Upper lobe of right lung (tissue), 1 donor: Measurements from ENCODE around the gene SATB1. TPM values are rescaled to one million over a fixed set of nuclear protein-coding genes. Genes with fewer than 3 reads are reported as not detected.
"Not testable (repeated sequence)": the region's sequence is repeated elsewhere in the genome, so short reads cannot be mapped to it uniquely, and the experiment has no call there.

ENCODE experiments used
- ATAC-seq: fragments of 200-7000 bp; cut with Tn5 transposase; one replicate; pipeline ENCODE4 v1.9.1; 2020; ENCODE audit warnings: mild to moderate bottlenecking, moderate library complexity
- DNase-seq: peaks from one replicate; pipeline ENCODE4 v3.0.0-alpha.2; 2020
- H3K27ac ChIP-seq: fragments of 200-600 bp; one replicate; pipeline ENCODE4 v1.8.0; 2022
- H3K27me3 ChIP-seq: fragments of 200-600 bp; one replicate; pipeline ENCODE4 v1.8.0; 2022; ENCODE audit warnings: mild to moderate bottlenecking
- H3K36me3 ChIP-seq: fragments of 200-600 bp; one replicate; pipeline ENCODE4 v1.8.0; 2022
- H3K4me1 ChIP-seq: fragments of 200-600 bp; one replicate; pipeline ENCODE4 v1.8.0; 2022
- H3K4me3 ChIP-seq: fragments of 200-600 bp; one replicate; pipeline ENCODE4 v1.8.0; 2022; ENCODE audit warnings: mild to moderate bottlenecking
- H3K9me3 ChIP-seq: fragments of 200-600 bp; one replicate; pipeline ENCODE4 v1.8.0; 2022
- intact Hi-C: fragments of 100-400 bp; cut with DNase I; formaldehyde crosslinking; loops from one replicate; pipeline ENCODE4 v1.11.0; 2022
- long read RNA-seq: library from polyadenylated mRNA; unstranded; transcript quantifications from one replicate; pipeline ENCODE4 v2.0.0, GENCODE V29; 2021
- total RNA-seq: library from RNA; stranded (reverse); fragmentation: NEBNext Ultra II Directional; extraction: Animal tissue kit (Norgen Biotek cat#: 25700); gene quantifications from one replicate; pipeline ENCODE4 v1.2.1, GENCODE V29; 2021
- TF ChIP-seq, protein P1 (sequence below): fragments of 200-600 bp; IDR thresholded peaks from one replicate; pipeline ENCODE4 v1.8.0; 2022; ENCODE audit warnings: antibody characterized with exemption
- donor health status: DM: no; HTN: yes; CAD: no; lungs with severe emphysema.

SATB1 gene
- total RNA-seq, result 28.4 TPM
- long read RNA-seq, full-length matches to known transcripts, result 27 of 34 reads
- long read RNA-seq, partial matches to known transcripts, result 0 of 34 reads
- long read RNA-seq, other reads (novel, unspliced or antisense), result 7 of 34 reads

- peak within 1 kb of the TSS; percentile 81 for H3K27ac ChIP-seq
- ATAC-seq (peak; percentile 90), DNase-seq (peak; percentile 95)
- no peaks in the 10 kb centered on the region for H3K27me3 ChIP-seq
- intact Hi-C loops, result no loop called here
- H3K4me3 ChIP-seq, result peak within 1 kb of the TSS; percentile 79
- peaks cover 18% of the 10 kb centered on the region for H3K4me1 ChIP-seq
- no peaks in the 10 kb centered on the region for H3K36me3 ChIP-seq
- no peaks in the 10 kb centered on the region for H3K9me3 ChIP-seq
- TF ChIP-seq, protein P1, sequence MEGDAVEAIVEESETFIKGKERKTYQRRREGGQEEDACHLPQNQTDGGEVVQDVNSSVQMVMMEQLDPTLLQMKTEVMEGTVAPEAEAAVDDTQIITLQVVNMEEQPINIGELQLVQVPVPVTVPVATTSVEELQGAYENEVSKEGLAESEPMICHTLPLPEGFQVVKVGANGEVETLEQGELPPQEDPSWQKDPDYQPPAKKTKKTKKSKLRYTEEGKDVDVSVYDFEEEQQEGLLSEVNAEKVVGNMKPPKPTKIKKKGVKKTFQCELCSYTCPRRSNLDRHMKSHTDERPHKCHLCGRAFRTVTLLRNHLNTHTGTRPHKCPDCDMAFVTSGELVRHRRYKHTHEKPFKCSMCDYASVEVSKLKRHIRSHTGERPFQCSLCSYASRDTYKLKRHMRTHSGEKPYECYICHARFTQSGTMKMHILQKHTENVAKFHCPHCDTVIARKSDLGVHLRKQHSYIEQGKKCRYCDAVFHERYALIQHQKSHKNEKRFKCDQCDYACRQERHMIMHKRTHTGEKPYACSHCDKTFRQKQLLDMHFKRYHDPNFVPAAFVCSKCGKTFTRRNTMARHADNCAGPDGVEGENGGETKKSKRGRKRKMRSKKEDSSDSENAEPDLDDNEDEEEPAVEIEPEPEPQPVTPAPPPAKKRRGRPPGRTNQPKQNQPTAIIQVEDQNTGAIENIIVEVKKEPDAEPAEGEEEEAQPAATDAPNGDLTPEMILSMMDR, result no peak
Observed at GRCh38 chr3:18424729-18425640, at the start of gene SATB1. Gene SATB1, minus strand, starts transcription at chr3:18425339. Its CDS starts 4,372 bp downstream, at chr3:18420967.

DNA sequence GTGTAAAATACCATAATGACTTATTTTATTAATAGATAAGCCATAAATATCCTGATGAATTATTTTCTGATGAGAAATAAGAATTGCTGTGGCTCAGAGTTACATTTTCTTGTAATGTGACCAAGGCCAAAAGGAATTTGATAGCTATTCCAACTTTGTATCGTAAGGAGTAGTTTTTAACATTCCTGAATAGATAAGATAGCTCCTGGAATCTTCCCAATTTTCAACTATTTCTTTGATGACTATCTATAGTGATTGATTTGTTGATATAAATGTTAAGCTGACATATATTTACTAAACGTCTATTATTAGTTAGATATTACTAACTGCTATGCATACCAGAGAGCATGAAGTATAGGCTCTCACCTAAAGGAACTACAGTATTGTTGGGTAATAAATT lies 49.1 kb upstream of the SATB1 start:
- no peaks in the 10 kb centered on the region for H3K4me1 ChIP-seq
- no peaks in the 10 kb centered on the region for H3K36me3 ChIP-seq
- no peak overlapping the region for H3K27ac ChIP-seq
- DNase-seq (no peak), ATAC-seq (no peak)
- intact Hi-C loops, result no loop called here
- no peaks in the 10 kb centered on the region for H3K27me3 ChIP-seq
- H3K9me3 ChIP-seq, result no peaks in the 10 kb centered on the region
- TF ChIP-seq, protein P1, result no peak
- H3K4me3 ChIP-seq, result no peak overlapping the region

- H3K36me3 ChIP-seq, result no peaks in the 10 kb centered on the region
- H3K4me3 ChIP-seq, result no peak overlapping the region
- no peaks in the 10 kb centered on the region for H3K4me1 ChIP-seq
- ATAC-seq, result no peak
- no peaks in the 10 kb centered on the region for H3K27me3 ChIP-seq
- intact Hi-C loops, result no loop called here
- no peak overlapping the region for H3K27ac ChIP-seq
- TF ChIP-seq, protein P1, result no peak
- H3K9me3 ChIP-seq, result no peaks in the 10 kb centered on the region
- DNase-seq, result no peak
Observed at GRCh38 chr3:18469775-18470174, 44.6 kb upstream of the SATB1 start.

- TF ChIP-seq, protein P1, result no peak
- intact Hi-C loops, result no loop called here
- no peaks in the 10 kb centered on the region for H3K36me3 ChIP-seq
- ATAC-seq, result no peak
- H3K4me1 ChIP-seq, result no peaks in the 10 kb centered on the region
- H3K27ac ChIP-seq, result no peak overlapping the region
- no peak for DNase-seq
- H3K9me3 ChIP-seq, result peaks cover 9% of the 10 kb centered on the region
- H3K4me3 ChIP-seq, result no peak overlapping the region
- H3K27me3 ChIP-seq, result no peaks in the 10 kb centered on the region
Observed at GRCh38 chr3:18466136-18466535, 41.0 kb upstream of the SATB1 start.

- DNase-seq (no peak), ATAC-seq (no peak)
- TF ChIP-seq, protein P1, result no peak
- Histone ChIP-seq H3K4me1 (no peaks in the 10 kb centered on the region), H3K27ac (no peak overlapping the region), H3K27me3 (peaks cover 3% of the 10 kb centered on the region), H3K9me3 (no peaks in the 10 kb centered on the region), H3K4me3 (no peak overlapping the region), H3K36me3 (no peaks in the 10 kb centered on the region)
- intact Hi-C loops, result no loop called here
Observed at GRCh38 chr3:18454766-18455165, 29.6 kb upstream of the SATB1 start.

DNA sequence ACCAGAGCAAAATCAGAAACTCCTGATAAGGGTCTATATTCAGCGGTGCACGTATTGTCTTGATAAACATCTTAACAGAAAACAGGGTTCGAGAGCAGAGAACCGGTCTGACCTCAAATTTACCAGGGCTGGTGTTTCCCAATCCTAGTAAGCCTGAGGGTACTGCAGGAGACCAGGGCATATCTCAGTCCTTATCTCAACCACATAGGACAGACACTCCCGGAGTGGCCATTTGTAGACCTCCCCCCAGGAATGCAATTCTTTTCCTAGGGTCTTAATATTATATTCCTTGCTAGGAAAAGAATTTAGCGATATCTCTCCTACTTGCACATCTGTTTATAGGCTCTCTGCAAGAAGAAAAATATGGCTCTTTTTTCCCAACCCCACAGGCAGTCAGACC lies 24.5 kb upstream of the SATB1 start:
- H3K27me3 ChIP-seq, intact Hi-C loops, H3K4me3 ChIP-seq, H3K4me1 ChIP-seq, ATAC-seq, H3K36me3 ChIP-seq, H3K9me3 ChIP-seq, H3K27ac ChIP-seq, DNase-seq: not testable (repeated sequence)
